Peyer's patch (tissue), 4 donors: ENCODE results near the gene ITGAV.

Experiments
- CTCF ChIP-seq, 6 experiments: fragments of 450-650 bp in 4 of 6; fragments of 200-600 bp in 2 of 6; sonication (generic) in 1 of 6; IDR thresholded peaks; one replicate each; pipeline ENCODE4 v1.5.1; 2017 to 2019; ENCODE audit warnings: antibody characterized with exemption in 6 of 6, mild to moderate bottlenecking in 3 of 6, moderate library complexity in 1 of 6
- POLR2A ChIP-seq, 2 donors: fragments of 450-650 bp; IDR thresholded peaks; one replicate each; pipeline ENCODE4 v1.5.1; 2017; ENCODE audit warnings: antibody characterized with exemption in 2 of 2, mild to moderate bottlenecking in 2 of 2, moderate library complexity in 2 of 2

- TF ChIP-seq POLR2A (IDR thresholded peaks at IDR 0.05) (no peak), CTCF (IDR thresholded peaks at IDR 0.05) (no peak)
These were observed 47.1 kb downstream of the ITGAV start for GRCh38 chr2:186636800-186637496.
